Measurements from ENCODE around the gene TAP1. TPM values are rescaled to one million over a fixed set of nuclear protein-coding genes. Genes with fewer than 3 reads are reported as not detected.

The TAP1 gene
- total RNA-seq, 1 donor from 2014 or later: 50.6 TPM

GRCh38 chr6:32842021-32842650 is 11.4 kb downstream of the TAP1 start:
- Histone ChIP-seq H3K36me3 (peaks cover 0 to 17% of the 10 kb centered on the region in 2 donors), H3K4me1 (peaks cover 35% of the 10 kb centered on the region), H3K4me3 (no peak overlapping the region), H3K27ac (peak overlapping the region; percentile 99), H3K27me3 (no peaks in the 10 kb centered on the region), H3K9me3 (no peaks in the 10 kb centered on the region)
- intact Hi-C loops (cut with DNase I): loop anchor here (5.0 kb wide), 1 partner anchor 130 kb away; no protein-coding TSS in a partner anchor
- DNase-seq (ENCODE audit: extremely low spot score in 2 of 2): no peak
- TF ChIP-seq CTCF (IDR thresholded peaks at IDR 0.05) (no peak), POLR2AphosphoS5 (IDR thresholded peaks at IDR 0.05; ENCODE audit: insufficient read depth in 1 of 2, low read depth in 1 of 2) (no peak)

GRCh38 chr6:32840604-32841246 is 12.8 kb downstream of the TAP1 start:
- Histone ChIP-seq H3K27ac (peak overlapping the region; percentile 25), H3K4me1 (peaks cover 44% of the 10 kb centered on the region), H3K27me3 (no peaks in the 10 kb centered on the region), H3K4me3 (no peak overlapping the region), H3K36me3 (peaks cover 0 to 7% of the 10 kb centered on the region in 2 donors), H3K9me3 (no peaks in the 10 kb centered on the region)
- intact Hi-C loops (cut with DNase I): loop anchor here (5.0 kb wide), 1 partner anchor 132 kb away; no protein-coding TSS in a partner anchor
- DNase-seq (ENCODE audit: extremely low spot score in 2 of 2): no peak
- TF ChIP-seq POLR2A (IDR thresholded peaks at IDR 0.05) (no peak), POLR2AphosphoS5 (IDR thresholded peaks at IDR 0.05; ENCODE audit: insufficient read depth in 1 of 2, low read depth in 1 of 2) (no peak), CTCF (IDR thresholded peaks at IDR 0.05) (no peak)

- DNase-seq (ENCODE audit: extremely low spot score in 2 of 2): no peak
- intact Hi-C loops (cut with DNase I): no loop called here
- TF ChIP-seq CTCF (IDR thresholded peaks at IDR 0.05) (no peak), POLR2AphosphoS5 (IDR thresholded peaks at IDR 0.05; ENCODE audit: insufficient read depth in 1 of 2, low read depth in 1 of 2) (no peak), POLR2A (IDR thresholded peaks at IDR 0.05) (no peak)
- H3K36me3 ChIP-seq: peaks cover 0 to 19% of the 10 kb centered on the region in 2 donors
- no peak overlapping the region for H3K4me3 ChIP-seq
- H3K27ac ChIP-seq: peak overlapping the region; percentile 92
- H3K9me3 ChIP-seq: no peaks in the 10 kb centered on the region
- H3K27me3 ChIP-seq: no peaks in the 10 kb centered on the region
- peaks cover 36% of the 10 kb centered on the region for H3K4me1 ChIP-seq
These were observed 14.1 kb downstream of the TAP1 start for GRCh38 chr6:32839356-32839755.

GRCh38 chr6:32838114-32838958 is 15.2 kb downstream of the TAP1 start, which contains the start of gene TAP2:
Gene TAP2 (minus strand): TSS chr6:32838739. CDS start chr6:32838233, 506 bp downstream.
- Histone ChIP-seq H3K4me1 (peaks cover 34% of the 10 kb centered on the region), H3K27me3 (no peaks in the 10 kb centered on the region), H3K27ac (peak within 1 kb of the TSS; percentile 92), H3K9me3 (no peaks in the 10 kb centered on the region), H3K36me3 (peaks cover 0 to 19% of the 10 kb centered on the region in 2 donors), H3K4me3 (peak within 1 kb of the TSS; percentile 59 to 70)
- DNase-seq (ENCODE audit: extremely low spot score in 2 of 2): no peak
- intact Hi-C loops (cut with DNase I): no loop called here
- TF ChIP-seq POLR2AphosphoS5 (IDR thresholded peaks at IDR 0.05; ENCODE audit: insufficient read depth in 1 of 2, low read depth in 1 of 2) (peak; percentile 88 to 90), CTCF (IDR thresholded peaks at IDR 0.05) (peak; percentile 86 to 98 (median 97)), POLR2A (IDR thresholded peaks at IDR 0.05) (peak in 1 of 2 donors; percentile 44)

Measured in vagina (tissue), 2 donors.